Fibroblast of the aortic adventitia (primary cell): Measurements from ENCODE around the gene CSRNP3. TPM values are rescaled to one million over a fixed set of nuclear protein-coding genes. Genes with fewer than 3 reads are reported as not detected.

Experiments
- DNase-seq: peaks from one replicate; pipeline ENCODE4 v3.0.0-alpha.2; 2010; ENCODE audit warnings: low read depth
- H3K4me3 ChIP-seq: 2 replicates; pipeline ENCODE4 v1.5.1; 2011; ENCODE audit warnings: low read depth, mild to moderate bottlenecking, control low read depth, low read length, moderate library complexity
- CTCF ChIP-seq: IDR thresholded peaks from 2 replicates; pipeline ENCODE4 v1.5.1; 2011; ENCODE audit warnings: mild to moderate bottlenecking, low read length, control low read depth, inconsistent platforms; ENCODE audit not compliant: insufficient read depth
- total RNA-seq: library from RNA; depleted of rRNA; stranded (reverse); fragments of >200 nt; gene quantifications from 2 replicates; pipeline ENCODE4 v1.2.3, GENCODE V29; 2012; ENCODE audit warnings: low replicate concordance

The CSRNP3 gene
- total RNA-seq, 1 donor, result 2.3 TPM

GRCh38 chr2:165431014-165431413 lies 38.5 kb upstream of the CSRNP3 start:
- TF ChIP-seq CTCF, result no peak
- H3K4me3 ChIP-seq, result no peak overlapping the region
- no peak for DNase-seq

- no peak for DNase-seq
- no peak overlapping the region for H3K4me3 ChIP-seq
- TF ChIP-seq CTCF, result no peak
Measured at GRCh38 chr2:165432234-165432966, 37.1 kb upstream of the CSRNP3 start.

- no peak for DNase-seq
Measured at GRCh38 chr2:165434865-165435496, 34.5 kb upstream of the CSRNP3 start.

GRCh38 chr2:165435611-165436010 lies 33.9 kb upstream of the CSRNP3 start:
- no peak for DNase-seq
- no peak for TF ChIP-seq CTCF
- H3K4me3 ChIP-seq, result no peak overlapping the region

More at GRCh38 chr2:165434865-165435496, 34.5 kb upstream of the CSRNP3 start:
- TF ChIP-seq CTCF, result no peak
- no peak overlapping the region for H3K4me3 ChIP-seq

GRCh38 chr2:165436559-165436958 lies 32.9 kb upstream of the CSRNP3 start:
- DNase-seq, result no peak
- TF ChIP-seq CTCF, result no peak
- H3K4me3 ChIP-seq, result no peak overlapping the region

- no peak overlapping the region for H3K4me3 ChIP-seq
- TF ChIP-seq CTCF, result no peak
- DNase-seq, result peak; percentile 85
Measured at GRCh38 chr2:165440367-165440766, 29.1 kb upstream of the CSRNP3 start.
